Cardiac muscle cell (in vitro differentiated cells and primary cell): Measurements from ENCODE around the gene XPNPEP2. TPM values are rescaled to one million over a fixed set of nuclear protein-coding genes. Genes with fewer than 3 reads are reported as not detected.
A peak's percentile ranks its signal among the peaks of the same experiment; 100 is the strongest.

Source experiments
- DNase-seq, 2 donors: peaks; one replicate each; pipeline versions ENCODE4 v3.0.0 to v3.0.0-alpha.2; 2010 to 2017; ENCODE audit warnings: low read depth in 1 of 2, low spot score in 1 of 2
- H3K27ac ChIP-seq: fragments of 200-600 bp; sonication (generic); 2 replicates; pipeline ENCODE4 v1.5.1; 2016
- H3K27me3 ChIP-seq: fragments of 200-600 bp; sonication (generic); 2 replicates; pipeline ENCODE4 v1.6.0; 2016; ENCODE audit warnings: control low read depth
- H3K36me3 ChIP-seq: fragments of 200-600 bp; sonication (generic); 2 replicates; pipeline ENCODE4 v1.5.1; 2016; ENCODE audit warnings: control low read depth
- H3K4me1 ChIP-seq: fragments of 200-600 bp; sonication (generic); 2 replicates; pipeline ENCODE4 v1.8.1; 2017; ENCODE audit warnings: low read depth, mild to moderate bottlenecking, mixed run types
- H3K4me3 ChIP-seq: fragments of 200-600 bp; sonication (generic); 2 replicates; pipeline ENCODE4 v1.5.1; 2016; ENCODE audit warnings: mild to moderate bottlenecking
- H3K9me3 ChIP-seq: fragments of 200-600 bp; sonication (generic); 2 replicates; pipeline ENCODE4 v1.5.1; 2017; ENCODE audit warnings: low read depth, mild to moderate bottlenecking, control low read depth
- CTCF ChIP-seq: IDR thresholded peaks from 2 replicates; pipeline ENCODE4 v1.5.1; 2012; ENCODE audit warnings: low read depth, mild to moderate bottlenecking, low read length
- polyA plus RNA-seq: library from polyadenylated mRNA; unstranded; fragments of >200 nt; fragmentation: Nextera tagmentation; extraction: Ambion mirVana; gene quantifications from 2 replicates; pipeline ENCODE4 v1.2.1, GENCODE V29; 2016
- total RNA-seq: library from RNA; depleted of rRNA; stranded (reverse); fragments of >200 nt; gene quantifications from 2 replicates; pipeline ENCODE4 v1.2.3, GENCODE V29; 2016

Gene XPNPEP2
- total and polyA plus RNA-seq, 2 experiments from 2014 or later, result not detected

DNA sequence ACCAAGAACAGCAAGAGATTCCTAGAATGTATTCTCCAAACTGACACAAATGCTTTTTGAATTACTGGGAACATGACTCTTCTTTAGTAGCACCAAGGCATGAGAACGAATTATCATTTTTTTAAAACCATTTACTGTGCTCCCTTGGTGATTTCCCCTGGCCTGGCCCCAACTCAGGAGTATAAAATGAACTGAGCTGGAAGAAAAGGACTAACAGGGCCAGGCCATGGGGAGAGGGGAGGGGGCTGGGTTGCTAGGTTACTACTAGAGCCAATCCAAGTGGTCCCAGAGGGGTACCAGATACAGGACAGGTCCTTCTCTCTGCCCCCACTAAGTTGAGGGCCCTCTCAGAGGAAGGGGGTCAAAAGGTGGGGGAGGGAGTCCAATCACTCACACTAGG is 64.1 kb downstream of the XPNPEP2 start:
- DNase-seq, result no peak
- H3K27ac ChIP-seq, result no peak overlapping the region
- H3K4me1 ChIP-seq, result no peaks in the 10 kb centered on the region
- TF ChIP-seq CTCF, result no peak
- H3K27me3 ChIP-seq, result no peaks in the 10 kb centered on the region
- H3K9me3 ChIP-seq, result no peaks in the 10 kb centered on the region
- H3K36me3 ChIP-seq, result no peaks in the 10 kb centered on the region
- no peak overlapping the region for H3K4me3 ChIP-seq

DNA sequence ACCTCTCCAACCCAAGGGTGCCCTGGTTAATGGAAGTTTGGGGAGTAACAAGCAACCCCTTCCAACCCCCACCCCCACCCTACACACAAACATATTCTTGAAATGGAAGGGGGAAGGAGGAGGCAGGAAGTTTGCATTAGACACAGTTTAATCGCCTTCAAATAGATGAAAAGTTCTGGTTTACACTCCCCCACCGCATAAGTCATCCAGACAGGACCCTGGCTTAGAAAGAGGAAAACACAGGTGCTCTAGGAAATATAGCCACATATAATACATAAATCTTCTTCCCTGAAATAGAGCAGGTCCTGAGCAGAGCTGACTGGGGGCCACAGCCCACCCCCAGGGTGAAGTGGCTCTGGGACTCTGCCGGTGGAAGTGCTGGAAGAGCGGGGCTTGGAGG is 66.0 kb downstream of the XPNPEP2 start:
- Histone ChIP-seq H3K9me3 (no peaks in the 10 kb centered on the region), H3K4me3 (no peak overlapping the region), H3K27ac (no peak overlapping the region), H3K27me3 (no peaks in the 10 kb centered on the region), H3K4me1 (no peaks in the 10 kb centered on the region), H3K36me3 (no peaks in the 10 kb centered on the region)
- TF ChIP-seq CTCF, result no peak
- DNase-seq, result no peak

DNA sequence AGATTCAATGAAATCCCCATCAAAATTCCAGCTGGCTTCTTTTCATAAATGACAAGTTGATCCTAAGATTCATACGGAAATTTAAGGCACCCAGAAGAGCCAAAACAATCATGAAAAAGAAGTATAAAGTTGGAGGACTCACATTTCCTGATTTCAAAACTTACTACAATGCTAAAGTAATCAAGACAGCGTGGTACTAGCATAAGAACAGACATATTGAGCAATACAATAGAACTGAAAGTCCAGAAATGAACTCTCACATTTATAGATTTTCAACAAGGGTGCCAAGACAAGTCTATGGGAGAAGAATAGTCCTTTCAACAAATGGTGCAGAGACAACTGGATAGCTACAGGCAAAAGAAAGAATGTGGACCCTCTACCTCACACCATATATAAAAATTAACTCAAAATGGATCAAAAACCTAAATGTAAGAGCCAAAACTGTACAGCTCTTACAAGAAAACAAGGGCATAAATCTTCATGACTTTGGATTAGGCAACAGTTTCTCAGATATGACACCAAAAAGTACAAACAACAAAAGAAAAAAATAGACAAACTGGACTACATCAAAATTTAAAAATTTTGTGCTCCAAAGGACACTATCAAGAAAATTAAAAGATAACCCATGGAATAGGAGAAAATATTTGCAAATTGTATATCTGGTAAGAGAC is 69.5 kb downstream of the XPNPEP2 start:
- H3K36me3 ChIP-seq, result no peaks in the 10 kb centered on the region
- H3K4me3 ChIP-seq, result no peak overlapping the region
- no peaks in the 10 kb centered on the region for H3K9me3 ChIP-seq
- no peak overlapping the region for H3K27ac ChIP-seq
- no peaks in the 10 kb centered on the region for H3K27me3 ChIP-seq
- H3K4me1 ChIP-seq, result no peaks in the 10 kb centered on the region
- TF ChIP-seq CTCF, result no peak
- DNase-seq, result peak in 1 of 2 donors; percentile 70

DNA sequence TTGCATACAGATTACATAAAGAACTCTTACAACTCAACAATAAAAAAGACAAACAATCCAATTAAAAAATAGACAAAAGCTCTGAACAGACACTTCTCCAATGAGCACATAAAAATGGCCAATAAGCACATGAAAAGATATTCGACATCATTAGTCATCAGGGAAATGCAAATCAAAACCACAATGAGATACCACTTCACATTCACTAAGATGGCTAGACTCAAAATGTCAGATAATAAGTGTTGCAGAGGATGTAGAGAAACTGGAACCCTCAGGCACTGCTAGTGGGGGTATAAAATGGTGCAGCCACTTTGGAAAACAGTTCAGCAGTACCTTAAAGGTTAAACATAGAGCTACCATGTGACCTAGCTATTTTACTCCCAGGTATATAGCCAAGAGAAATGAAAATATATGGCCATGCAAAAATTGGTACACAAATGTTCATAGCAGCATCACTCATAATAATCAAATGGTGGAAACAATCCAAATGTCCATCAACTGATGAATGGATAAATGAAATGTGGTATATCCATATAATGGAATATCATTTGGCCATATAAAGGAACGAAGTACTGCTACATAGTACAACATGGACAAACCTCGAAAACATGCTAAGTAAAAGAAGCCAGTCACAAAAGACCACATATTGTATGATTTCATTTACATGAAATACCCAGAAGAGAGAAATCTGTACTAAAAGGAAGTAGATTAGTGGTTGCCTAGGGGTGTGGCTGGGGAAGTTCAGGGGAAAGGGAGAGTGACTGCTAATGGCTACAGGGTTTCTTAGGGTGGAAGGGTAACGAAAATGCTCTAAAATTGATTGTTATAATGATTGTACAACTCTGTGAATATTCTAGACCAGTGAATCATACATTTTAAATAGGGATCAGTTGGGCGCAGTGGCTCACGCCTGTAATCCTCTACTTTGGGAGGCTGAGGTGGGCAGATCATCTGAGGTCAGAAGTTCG is 70.3 kb downstream of the XPNPEP2 start:
- Histone ChIP-seq H3K4me1 (no peaks in the 10 kb centered on the region), H3K36me3 (no peaks in the 10 kb centered on the region), H3K4me3 (no peak overlapping the region), H3K27ac (no peak overlapping the region), H3K27me3 (no peaks in the 10 kb centered on the region), H3K9me3 (no peaks in the 10 kb centered on the region)
- TF ChIP-seq CTCF, result no peak
- DNase-seq, result peak in 1 of 2 donors; percentile 48

DNA sequence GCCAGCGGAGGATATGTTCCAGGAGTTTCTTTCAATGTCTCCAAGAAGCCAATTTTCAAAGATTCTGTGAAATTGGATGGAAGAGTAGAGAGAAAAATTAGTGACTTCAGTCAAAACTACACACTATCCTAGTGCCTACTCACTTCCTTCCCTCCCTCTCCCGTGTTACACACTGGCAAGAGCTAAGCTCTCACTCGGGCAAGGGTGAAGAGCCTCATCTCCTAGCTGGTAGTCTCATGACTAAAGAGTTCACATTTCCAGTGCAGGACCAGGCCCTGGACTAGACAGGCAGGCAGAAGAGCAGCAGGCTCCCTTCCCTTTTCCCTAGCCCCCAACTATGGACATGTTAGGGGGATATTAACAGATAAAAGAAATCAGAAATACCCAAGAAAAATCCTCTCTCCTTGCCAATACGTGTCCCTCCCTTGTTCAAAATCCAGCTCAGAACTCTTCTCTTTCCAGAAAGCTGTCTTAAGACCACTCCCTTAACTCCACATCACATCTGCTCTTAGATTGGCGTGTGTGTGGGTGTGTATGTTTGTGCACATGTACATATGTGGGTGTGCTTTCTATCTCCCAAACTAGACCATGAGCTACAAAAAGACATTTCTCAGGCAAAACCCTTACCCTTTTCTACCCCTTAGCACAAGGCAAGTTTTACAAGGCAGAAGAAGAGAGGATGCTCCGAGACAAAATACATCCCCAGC is 75.0 kb downstream of the XPNPEP2 start:
- TF ChIP-seq CTCF, result no peak
- no peak overlapping the region for H3K27ac ChIP-seq
- no peaks in the 10 kb centered on the region for H3K9me3 ChIP-seq
- no peaks in the 10 kb centered on the region for H3K27me3 ChIP-seq
- H3K4me3 ChIP-seq, result no peak overlapping the region
- no peak for DNase-seq
- no peaks in the 10 kb centered on the region for H3K36me3 ChIP-seq
- no peaks in the 10 kb centered on the region for H3K4me1 ChIP-seq
